ENCODE measurements around the gene DDX4.

The DDX4 gene

DNA sequence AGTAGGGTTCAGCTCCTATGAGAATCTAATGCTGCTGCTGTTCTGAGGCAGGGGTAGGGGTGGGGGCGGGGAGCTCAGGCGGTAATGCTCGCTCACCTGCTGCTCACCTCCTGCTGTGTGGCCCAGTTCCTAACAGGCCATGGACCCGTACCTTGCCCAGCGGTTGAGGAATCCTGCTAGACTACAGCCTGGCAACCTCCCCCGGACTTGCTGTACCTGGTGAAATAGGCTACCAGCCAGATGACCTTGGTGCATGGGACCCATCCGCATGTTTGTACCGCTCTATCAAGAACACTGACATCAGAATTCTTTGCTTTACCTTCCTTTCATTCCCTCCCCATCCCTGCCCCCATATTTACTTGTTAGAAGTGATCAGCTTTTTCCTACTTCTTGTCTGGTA is 128.6 kb downstream of the DDX4 start:
- DNase-seq (ENCODE audit: low read depth in 3 of 3): no peak

Data from stimulated activated CD4-positive, alpha-beta T cell treated with anti-CD3 and anti-CD28 coated beads, TNF-alpha, amount 100 ng/mL, for 48 hours (primary cell).